Measurements from ENCODE around the gene MRPL23. TPM values are rescaled to one million over a fixed set of nuclear protein-coding genes. Genes with fewer than 3 reads are reported as not detected.
A peak's percentile ranks its signal among the peaks of the same experiment; 100 is the strongest.

The MRPL23 gene
- total RNA-seq (2022) (7.8 and 15.0 TPM in 2 replicates), Bru-seq, nascent RNA (percentile 4 among the genes with signal in this experiment), BruChase-seq, experiment 1, labeled RNA remaining after a 2-hour chase (percentile 5 among the genes with signal in this experiment), BruChase-seq, experiment 2, labeled RNA remaining after a 6-hour chase (percentile 14 among the genes with signal in this experiment)
- long read RNA-seq, result 0 reads

- Histone ChIP-seq H3K9me3 (no peaks in the 10 kb centered on the region), H3K27me3 (replicated peaks; ENCODE audit: control insufficient read depth, insufficient read depth, low read length) (no peaks in the 10 kb centered on the region), H3K36me3 (ENCODE audit: control insufficient read depth, insufficient read depth, low read length) (no peaks in the 10 kb centered on the region), H3K4me1 (no peaks in the 10 kb centered on the region), H3K4me3 (ENCODE audit: low read depth, low read length) (no peak within 1 kb of the TSS)
- Mint-ChIP-seq H3K4me3 (ENCODE audit: unreplicated experiment) (no peak within 1 kb of the TSS), H3K4me1 (ENCODE audit: low read depth, unreplicated experiment) (no peaks in the 10 kb centered on the region), H3K36me3 (ENCODE audit: insufficient read depth, unreplicated experiment) (no peaks in the 10 kb centered on the region), H3K27ac (ENCODE audit: unreplicated experiment) (no peak within 1 kb of the TSS), H3K27me3 (ENCODE audit: insufficient read depth, unreplicated experiment) (no peaks in the 10 kb centered on the region), H3K9me3 (ENCODE audit: unreplicated experiment) (no peaks in the 10 kb centered on the region)
- ChIA-PET CTCF (interaction anchor here (0.8 to 3.5 kb wide), 6 partner anchors 64 to 294 kb away, joined by 3 to 27 read pairs (median 12); no protein-coding TSS in a partner anchor), POLR2A (interaction anchor here (0.6 kb wide), 1 partner anchor 206 kb away, joined by 3 read pairs; no protein-coding TSS in a partner anchor)
- intact Hi-C loops (cut with micrococcal nuclease; ENCODE audit: unreplicated experiment), result no loop called here
- TF ChIP-seq CTCF (IDR thresholded peaks at IDR 0.05; ENCODE audit: insufficient read depth in 1 of 2, low read depth in 1 of 2, low read length in 1 of 2, severe bottlenecking in 1 of 2, unreplicated experiment in 1 of 2), result no peak
- BruUV-seq (replicated peaks), result no TSS peak
- DNase-seq, result no peak
Observed at GRCh38 chr11:1946812-1947484, at the start of gene MRPL23. TSS of gene MRPL23 (plus strand) at chr11:1947332. CDS start at chr11:1947363, 31 bp downstream.

GRCh38 chr11:1899090-1899489, 48.0 kb upstream of the MRPL23 start:
- Histone ChIP-seq H3K36me3 (ENCODE audit: control insufficient read depth, insufficient read depth, low read length) (no peaks in the 10 kb centered on the region), H3K4me1 (no peaks in the 10 kb centered on the region), H3K9me3 (no peaks in the 10 kb centered on the region), H3K27me3 (replicated peaks; ENCODE audit: control insufficient read depth, insufficient read depth, low read length) (no peaks in the 10 kb centered on the region), H3K4me3 (ENCODE audit: low read depth, low read length) (no peak overlapping the region)
- intact Hi-C loops (cut with micrococcal nuclease; ENCODE audit: unreplicated experiment), result no loop called here
- ChIA-PET POLR2A (no interaction called here), CTCF (no interaction called here)
- H3K27ac Mint-ChIP-seq (ENCODE audit: unreplicated experiment), result no peak overlapping the region
- BruUV-seq (replicated peaks), result no TSS peak
- H3K36me3 Mint-ChIP-seq (ENCODE audit: insufficient read depth, unreplicated experiment), result no peaks in the 10 kb centered on the region
- H3K27me3 Mint-ChIP-seq (ENCODE audit: insufficient read depth, unreplicated experiment), result no peaks in the 10 kb centered on the region
- H3K4me1 Mint-ChIP-seq (ENCODE audit: low read depth, unreplicated experiment), result no peaks in the 10 kb centered on the region
- no peak for DNase-seq
- H3K9me3 Mint-ChIP-seq (ENCODE audit: unreplicated experiment), result no peaks in the 10 kb centered on the region
- TF ChIP-seq CTCF (IDR thresholded peaks at IDR 0.05; ENCODE audit: insufficient read depth in 1 of 2, low read depth in 1 of 2, low read length in 1 of 2, severe bottlenecking in 1 of 2, unreplicated experiment in 1 of 2), result no peak
- no peak overlapping the region for H3K4me3 Mint-ChIP-seq (ENCODE audit: unreplicated experiment)

GRCh38 chr11:1899686-1900085, 47.4 kb upstream of the MRPL23 start:
- H3K27me3 ChIP-seq (replicated peaks; ENCODE audit: control insufficient read depth, insufficient read depth, low read length), result no peaks in the 10 kb centered on the region
- Mint-ChIP-seq H3K36me3 (ENCODE audit: insufficient read depth, unreplicated experiment) (no peaks in the 10 kb centered on the region), H3K9me3 (ENCODE audit: unreplicated experiment) (no peaks in the 10 kb centered on the region), H3K4me1 (ENCODE audit: low read depth, unreplicated experiment) (no peaks in the 10 kb centered on the region), H3K4me3 (ENCODE audit: unreplicated experiment) (no peak overlapping the region), H3K27ac (ENCODE audit: unreplicated experiment) (no peak overlapping the region), H3K27me3 (ENCODE audit: insufficient read depth, unreplicated experiment) (no peaks in the 10 kb centered on the region)
- H3K4me1 ChIP-seq, result no peaks in the 10 kb centered on the region
- CTCF ChIA-PET, result no interaction called here
- no peak for TF ChIP-seq CTCF (IDR thresholded peaks at IDR 0.05; ENCODE audit: insufficient read depth in 1 of 2, low read depth in 1 of 2, low read length in 1 of 2, severe bottlenecking in 1 of 2, unreplicated experiment in 1 of 2)
- no peaks in the 10 kb centered on the region for H3K36me3 ChIP-seq (ENCODE audit: control insufficient read depth, insufficient read depth, low read length)
- H3K9me3 ChIP-seq, result no peaks in the 10 kb centered on the region
- intact Hi-C loops (cut with micrococcal nuclease; ENCODE audit: unreplicated experiment), result no loop called here
- DNase-seq, result no peak
- POLR2A ChIA-PET, result no interaction called here
- BruUV-seq (replicated peaks), result no TSS peak
- no peak overlapping the region for H3K4me3 ChIP-seq (ENCODE audit: low read depth, low read length)
